Adipose tissue (tissue), 3 donors: ENCODE data around the gene ZNF569. TPM values are rescaled to one million over a fixed set of nuclear protein-coding genes. Genes with fewer than 3 reads are reported as not detected.

ENCODE experiments used
- H3K27ac ChIP-seq: one replicate; pipeline ENCODE4 v1.5.1; 2013; ENCODE audit warnings: low read depth, low read length
- WGBS, 3 donors: extraction: QIAGEN DNeasy Blood & Tissue Kit; methylation state at CpG; one replicate each; pipeline ENCODE4 v1.1.7; 2013; 5-methylcytosine and 5-hydroxymethylcytosine counted together
- polyA plus RNA-seq, 3 donors: library from polyadenylated mRNA; stranded (reverse); fragments of 200-250 nt; gene quantifications; one replicate each; pipeline ENCODE4 v1.2.3, GENCODE V29; 2013
- donor health status: healthy with polysubstance abuse.
- donor health status: Bipolar disorder and iron deficiency.
- donor health status: healthy.

The ZNF569 gene
- 1 to 10 TPM; 1.3 to 2.7 (median 1.7) TPM for polyA plus RNA-seq

GRCh38 chr19:37466798-37467607 is at the start of gene ZNF569:
Gene ZNF569, minus strand, starts transcription at chr19:37467444. Its CDS starts 22,523 bp downstream, at chr19:37444921.
- 0% methylated on average over 58 to 62 of the region's 62 CpGs for WGBS, 3 donors
- H3K27ac ChIP-seq = peak within 1 kb of the TSS; percentile 64

- H3K27ac ChIP-seq = no peak overlapping the region
- 44 to 72% (median 53%) methylated on average over 2 of the region's 2 CpGs for WGBS, 3 donors
Observed at GRCh38 chr19:37513397-37513796, 46.2 kb upstream of the ZNF569 start.

- no peak overlapping the region for H3K27ac ChIP-seq
- WGBS, 3 donors = 96 to 99% (median 96%) methylated on average over 3 of the region's 3 CpGs
Observed at GRCh38 chr19:37511821-37512220, 44.6 kb upstream of the ZNF569 start.

- H3K27ac ChIP-seq = no peak overlapping the region
- 90 to 95% (median 94%) methylated on average over 3 of the region's 3 CpGs for WGBS, 3 donors
Observed at GRCh38 chr19:37511186-37511585, 43.9 kb upstream of the ZNF569 start.

GRCh38 chr19:37507167-37507464 is 39.9 kb upstream of the ZNF569 start:
- WGBS, 3 donors = 1 to 2% (median 2%) methylated on average over 9 of the region's 9 CpGs
- no peak overlapping the region for H3K27ac ChIP-seq

GRCh38 chr19:37506387-37507166 is 39.3 kb upstream of the ZNF569 start, which contains the start of gene ZNF793:
Gene ZNF793, plus strand, starts transcription at chr19:37506939. Its CDS starts 16,501 bp downstream, at chr19:37523440.
- no peak within 1 kb of the TSS for H3K27ac ChIP-seq
- 0 to 1% (median 1%) methylated on average over 40 of the region's 40 CpGs for WGBS, 3 donors

GRCh38 chr19:37505958-37506386 is 38.7 kb upstream of the ZNF569 start:
- WGBS, 3 donors = 1 to 3% (median 2%) methylated on average over 12 of the region's 12 CpGs
- H3K27ac ChIP-seq = no peak overlapping the region

GRCh38 chr19:37492213-37492612 is 25.0 kb upstream of the ZNF569 start:
- WGBS, 3 donors = 70 to 75% (median 73%) methylated on average over 3 of the region's 3 CpGs
- no peak overlapping the region for H3K27ac ChIP-seq

GRCh38 chr19:37484406-37485168 is 17.3 kb upstream of the ZNF569 start:
- H3K27ac ChIP-seq = no peak overlapping the region
- WGBS, 3 donors = 95 to 96% (median 95%) methylated on average over 8 of the region's 8 CpGs

- 95 to 97% (median 97%) methylated on average over 9 of the region's 9 CpGs for WGBS, 3 donors
- H3K27ac ChIP-seq = no peak overlapping the region
Observed at GRCh38 chr19:37472165-37472564, 4.9 kb upstream of the ZNF569 start.

GRCh38 chr19:37470216-37470615 is 3.0 kb upstream of the ZNF569 start:
- H3K27ac ChIP-seq = no peak overlapping the region
- 65 to 88% (median 85%) methylated on average over 4 of the region's 4 CpGs for WGBS, 3 donors

- no peak within 1 kb of the TSS for H3K27ac ChIP-seq
- WGBS, 3 donors = 0% methylated on average over 63 of the region's 63 CpGs
Observed at GRCh38 chr19:37468961-37469777, 1.9 kb upstream of the ZNF569 start, which contains the start of gene ZNF570. Gene ZNF570, plus strand, starts transcription at chr19:37469356. Its CDS starts 999 bp downstream, at chr19:37470355.

- 26 to 48% (median 41%) methylated on average over 18 of the region's 18 CpGs for WGBS, 3 donors
Observed at GRCh38 chr19:37467608-37468090, 405 bp upstream of the ZNF569 start.

GRCh38 chr19:37466277-37466797 is 907 bp downstream of the ZNF569 start:
- 24 to 40% (median 30%) methylated on average over 25 of the region's 25 CpGs for WGBS, 3 donors
- H3K27ac ChIP-seq = no peak overlapping the region

More at GRCh38 chr19:37467608-37468090, 405 bp upstream of the ZNF569 start:
- no peak overlapping the region for H3K27ac ChIP-seq

GRCh38 chr19:37452500-37453245 is 14.6 kb downstream of the ZNF569 start:
- H3K27ac ChIP-seq = no peak overlapping the region
- WGBS, 3 donors = 95 to 97% (median 96%) methylated on average over 4 of the region's 4 CpGs

- no peak overlapping the region for H3K27ac ChIP-seq
- WGBS, 3 donors = 90 to 100% (median 92%) methylated on average over 1 of the region's 1 CpG
Observed at GRCh38 chr19:37413313-37414084, 53.7 kb downstream of the ZNF569 start.
